Measurements from ENCODE around the gene ECSCR. TPM values are rescaled to one million over a fixed set of nuclear protein-coding genes. Genes with fewer than 3 reads are reported as not detected.

Gene ECSCR
- total RNA-seq, 1 experiment from 2014 or later = not detected

GRCh38 chr5:139457653-139458306 lies 4.8 kb downstream of the ECSCR start:
- no peaks in the 10 kb centered on the region for H3K9me3 ChIP-seq (ENCODE audit: control insufficient read depth, insufficient read depth, low read depth, low read length)
- H3K4me3 ChIP-seq (ENCODE audit: low read depth in 2 of 2, low read length in 2 of 2) = no peak overlapping the region
- CTCF ChIA-PET = interaction anchor here (0.9 kb wide), 1 partner anchor 56 kb away, joined by 3 read pairs; no protein-coding TSS in a partner anchor
- no TSS peak for BruUV-seq (replicated peaks)
- H3K27ac ChIP-seq (ENCODE audit: low read length) = no peak overlapping the region
- H3K36me3 ChIP-seq (ENCODE audit: control insufficient read depth, insufficient read depth, low read length) = no peaks in the 10 kb centered on the region
- no peak for ATAC-seq
- no peak for DNase-seq (ENCODE audit: low read depth, low spot score)
- no peak for TF ChIP-seq POLR2AphosphoS5 (IDR thresholded peaks at IDR 0.05; ENCODE audit: low read depth, low read length)
- no peak for TF ChIP-seq REST (IDR thresholded peaks at IDR 0.05; ENCODE audit: insufficient read depth in 1 of 2, low read depth in 2 of 2, low read length in 1 of 2)
- TF ChIP-seq CTCF (IDR thresholded peaks at IDR 0.05) = no peak
- TF ChIP-seq TCF7L2 (IDR thresholded peaks at IDR 0.05; ENCODE audit: low read depth, low read length) = no peak
- no peak for TF ChIP-seq SIN3A (IDR thresholded peaks at IDR 0.05; ENCODE audit: borderline replicate concordance, insufficient read depth, low read depth, low read length)
- POLR2A ChIA-PET = interaction anchor here (0.6 to 0.7 kb wide), 2 partner anchors 113 to 128 kb away, joined by 3 to 5 read pairs; no protein-coding TSS in a partner anchor
- intact Hi-C loops (cut with micrococcal nuclease; ENCODE audit: unreplicated experiment) (no loop called here), in situ Hi-C loops (cut with HindIII; ENCODE audit: low pct_unique_long_range_greater_than_20kb, low sequenced_read_pairs) (no loop called here)
- no peaks in the 10 kb centered on the region for H3K4me1 ChIP-seq (ENCODE audit: control insufficient read depth, insufficient read depth, low read length)
- H3K27me3 ChIP-seq (ENCODE audit: control insufficient read depth, insufficient read depth, low read length) = no peaks in the 10 kb centered on the region

GRCh38 chr5:139457241-139457640 lies 5.3 kb downstream of the ECSCR start:
- Histone ChIP-seq H3K36me3 (ENCODE audit: control insufficient read depth, insufficient read depth, low read length) (no peaks in the 10 kb centered on the region), H3K4me1 (ENCODE audit: control insufficient read depth, insufficient read depth, low read length) (no peaks in the 10 kb centered on the region), H3K27me3 (ENCODE audit: control insufficient read depth, insufficient read depth, low read length) (no peaks in the 10 kb centered on the region), H3K27ac (ENCODE audit: low read length) (no peak overlapping the region), H3K4me3 (ENCODE audit: low read depth in 2 of 2, low read length in 2 of 2) (no peak overlapping the region), H3K9me3 (ENCODE audit: control insufficient read depth, insufficient read depth, low read depth, low read length) (no peaks in the 10 kb centered on the region)
- intact Hi-C loops (cut with micrococcal nuclease; ENCODE audit: unreplicated experiment) (no loop called here), in situ Hi-C loops (cut with HindIII; ENCODE audit: low pct_unique_long_range_greater_than_20kb, low sequenced_read_pairs) (no loop called here)
- BruUV-seq (replicated peaks) = no TSS peak
- ChIA-PET CTCF (no interaction called here), POLR2A (no interaction called here)
- ATAC-seq = no peak
- no peak for TF ChIP-seq REST (IDR thresholded peaks at IDR 0.05; ENCODE audit: insufficient read depth in 1 of 2, low read depth in 2 of 2, low read length in 1 of 2)
- no peak for TF ChIP-seq SIN3A (IDR thresholded peaks at IDR 0.05; ENCODE audit: borderline replicate concordance, insufficient read depth, low read depth, low read length)
- TF ChIP-seq CTCF (IDR thresholded peaks at IDR 0.05) = no peak
- no peak for TF ChIP-seq POLR2AphosphoS5 (IDR thresholded peaks at IDR 0.05; ENCODE audit: low read depth, low read length)
- TF ChIP-seq TCF7L2 (IDR thresholded peaks at IDR 0.05; ENCODE audit: low read depth, low read length) = no peak
- DNase-seq (ENCODE audit: low read depth, low spot score) = no peak
